ENCODE results near the gene HRC. TPM values are rescaled to one million over a fixed set of nuclear protein-coding genes. Genes with fewer than 3 reads are reported as not detected.

HRC gene
- total RNA-seq, 1 experiment from 2014 or later: 0.13 TPM

GRCh38 chr19:49145573-49146407, 9.4 kb downstream of the HRC start:
- no TSS peak for BruUV-seq (replicated peaks)
- intact Hi-C loops (cut with micrococcal nuclease; ENCODE audit: unreplicated experiment) (no loop called here), in situ Hi-C loops (cut with HindIII; ENCODE audit: low pct_unique_long_range_greater_than_20kb, low sequenced_read_pairs) (no loop called here)
- Histone ChIP-seq H3K9me3 (ENCODE audit: control insufficient read depth, insufficient read depth, low read depth, low read length) (no peaks in the 10 kb centered on the region), H3K27ac (ENCODE audit: low read length) (no peak overlapping the region), H3K27me3 (ENCODE audit: control insufficient read depth, insufficient read depth, low read length) (no peaks in the 10 kb centered on the region), H3K36me3 (ENCODE audit: control insufficient read depth, insufficient read depth, low read length) (no peaks in the 10 kb centered on the region; the same call in 1 of the 2 replicates), H3K4me3 (ENCODE audit: low read depth in 2 of 2, low read length in 2 of 2) (peak overlapping the region; percentile 17 to 27; a peak in 2 of 4 replicates), H3K4me1 (ENCODE audit: control insufficient read depth, insufficient read depth, low read length) (no peaks in the 10 kb centered on the region)
- ATAC-seq (peak; percentile 35; the same call in 1 of the 2 replicates), DNase-seq (ENCODE audit: low read depth, low spot score) (peak; percentile 42)
- POLR2A ChIA-PET: no interaction called here
- TF ChIP-seq CTCF (IDR thresholded peaks at IDR 0.05): peak; percentile 92
- TF ChIP-seq REST (IDR thresholded peaks at IDR 0.05; ENCODE audit: insufficient read depth in 1 of 2, low read depth in 2 of 2, low read length in 1 of 2): no peak
- TF ChIP-seq TCF7L2 (IDR thresholded peaks at IDR 0.05; ENCODE audit: low read depth, low read length): no peak
- TF ChIP-seq POLR2AphosphoS5 (IDR thresholded peaks at IDR 0.05; ENCODE audit: low read depth, low read length): no peak
- no peak for TF ChIP-seq SIN3A (IDR thresholded peaks at IDR 0.05; ENCODE audit: borderline replicate concordance, insufficient read depth, low read depth, low read length)
- CTCF ChIA-PET: interaction anchor here (0.7 to 1.1 kb wide), 4 partner anchors 18 to 53 kb away, joined by 3 to 10 read pairs (median 4); no protein-coding TSS in a partner anchor

- ChIA-PET POLR2A (no interaction called here), CTCF (interaction anchor here (1.0 to 1.3 kb wide), 2 partner anchors 45 to 66 kb away, joined by 3 read pairs; no protein-coding TSS in a partner anchor)
- TF ChIP-seq REST (IDR thresholded peaks at IDR 0.05; ENCODE audit: insufficient read depth in 1 of 2, low read depth in 2 of 2, low read length in 1 of 2): no peak
- no peak for TF ChIP-seq CTCF (IDR thresholded peaks at IDR 0.05)
- TF ChIP-seq POLR2AphosphoS5 (IDR thresholded peaks at IDR 0.05; ENCODE audit: low read depth, low read length): no peak
- TF ChIP-seq TCF7L2 (IDR thresholded peaks at IDR 0.05; ENCODE audit: low read depth, low read length): no peak
- no peak for TF ChIP-seq SIN3A (IDR thresholded peaks at IDR 0.05; ENCODE audit: borderline replicate concordance, insufficient read depth, low read depth, low read length)
- intact Hi-C loops (cut with micrococcal nuclease; ENCODE audit: unreplicated experiment): no loop called here
- DNase-seq (ENCODE audit: low read depth, low spot score) (no peak), ATAC-seq (peak; percentile 98)
- BruUV-seq (replicated peaks): no TSS peak
- Histone ChIP-seq H3K27me3 (ENCODE audit: control insufficient read depth, insufficient read depth, low read length) (no peaks in the 10 kb centered on the region), H3K4me1 (ENCODE audit: control insufficient read depth, insufficient read depth, low read length) (no peaks in the 10 kb centered on the region), H3K4me3 (ENCODE audit: low read depth in 2 of 2, low read length in 2 of 2) (peak overlapping the region; percentile 56 to 64), H3K36me3 (ENCODE audit: control insufficient read depth, insufficient read depth, low read length) (no peaks in the 10 kb centered on the region), H3K9me3 (ENCODE audit: control insufficient read depth, insufficient read depth, low read depth, low read length) (no peaks in the 10 kb centered on the region), H3K27ac (ENCODE audit: low read length) (peak overlapping the region; percentile 57; the same call in 1 of the 2 replicates)
- in situ Hi-C loops (cut with HindIII; ENCODE audit: low pct_unique_long_range_greater_than_20kb, low sequenced_read_pairs): no loop called here
Measured at GRCh38 chr19:49142866-49143335, 12.3 kb downstream of the HRC start.
